Small intestine (tissue), 7 donors: Measurements from ENCODE around the gene TWIST2. TPM values are rescaled to one million over a fixed set of nuclear protein-coding genes. Genes with fewer than 3 reads are reported as not detected.
A peak's percentile ranks its signal among the peaks of the same experiment; 100 is the strongest.

Source experiments
- DNase-seq, 2 donors: peaks; one replicate each; pipeline versions ENCODE4 v3.0.0 to v3.0.0-alpha.2; 2013
- FAIRE-seq: peaks from 2 replicates; lab custom pipeline; 2012; peaks lifted over from hg19 to GRCh38; lab: Jason Lieb, UNC
- H3K27ac ChIP-seq, 3 donors: one replicate each; pipeline ENCODE4 v1.5.1; 2013; ENCODE audit warnings: low read length in 2 of 3, mild to moderate bottlenecking in 2 of 3, control low read depth in 1 of 3, inconsistent platforms in 1 of 3, low read depth in 1 of 3, moderate library complexity in 1 of 3
- H3K27me3 ChIP-seq, 3 donors: one replicate each; pipeline ENCODE4 v1.6.1; 2013; ENCODE audit warnings: low read length in 3 of 3, inconsistent platforms in 1 of 3; ENCODE audit not compliant: control insufficient read depth in 3 of 3, insufficient read depth in 3 of 3
- H3K36me3 ChIP-seq, 3 donors: one replicate each; pipeline ENCODE4 v1.6.1; 2013; ENCODE audit warnings: low read length in 3 of 3, inconsistent platforms in 1 of 3, low read depth in 1 of 3, mild to moderate bottlenecking in 1 of 3, moderate library complexity in 1 of 3; ENCODE audit not compliant: control insufficient read depth in 3 of 3, insufficient read depth in 2 of 3
- H3K4me1 ChIP-seq, 3 donors: one replicate each; pipeline ENCODE4 v1.6.1; 2013; ENCODE audit warnings: low read length in 2 of 3, inconsistent platforms in 1 of 3, low read depth in 1 of 3, mild to moderate bottlenecking in 1 of 3, moderate library complexity in 1 of 3; ENCODE audit not compliant: control insufficient read depth in 3 of 3, insufficient read depth in 2 of 3
- H3K4me3 ChIP-seq, 3 donors: one replicate each; pipeline ENCODE4 v1.5.1; 2013; ENCODE audit warnings: low read length in 3 of 3, control low read depth in 1 of 3, inconsistent platforms in 1 of 3, low read depth in 1 of 3, mild to moderate bottlenecking in 1 of 3, moderate library complexity in 1 of 3
- H3K9me3 ChIP-seq, 2 donors: one replicate each; pipeline ENCODE4 v1.6.1; 2013; ENCODE audit warnings: low read depth in 1 of 2, low read length in 1 of 2; ENCODE audit not compliant: control insufficient read depth in 2 of 2, insufficient read depth in 1 of 2
- WGBS, 3 donors: extraction: QIAGEN DNeasy Blood & Tissue Kit; methylation state at CpG; one replicate each; pipeline ENCODE4 v1.1.7; 2013; 5-methylcytosine and 5-hydroxymethylcytosine counted together
- polyA plus RNA-seq, 4 donors: library from polyadenylated mRNA; stranded (reverse) in 3 of 4; unstranded in 1 of 4; fragments of 200-250 nt in 3 of 4; fragments of 120-200 nt in 1 of 4; gene quantifications; one replicate each; pipeline versions ENCODE4 v1.2.1 to v1.2.3, GENCODE V29; 2013
- donor health status: healthy with polysubstance abuse.
- donor health status: control.
- donor health status: control.
- donor health status: Bipolar disorder and iron deficiency.
- donor health status: healthy.

The TWIST2 gene
- polyA plus RNA-seq, 4 donors = 1.7 to 7.9 (median 3.0) TPM; not detected in 1

DNA sequence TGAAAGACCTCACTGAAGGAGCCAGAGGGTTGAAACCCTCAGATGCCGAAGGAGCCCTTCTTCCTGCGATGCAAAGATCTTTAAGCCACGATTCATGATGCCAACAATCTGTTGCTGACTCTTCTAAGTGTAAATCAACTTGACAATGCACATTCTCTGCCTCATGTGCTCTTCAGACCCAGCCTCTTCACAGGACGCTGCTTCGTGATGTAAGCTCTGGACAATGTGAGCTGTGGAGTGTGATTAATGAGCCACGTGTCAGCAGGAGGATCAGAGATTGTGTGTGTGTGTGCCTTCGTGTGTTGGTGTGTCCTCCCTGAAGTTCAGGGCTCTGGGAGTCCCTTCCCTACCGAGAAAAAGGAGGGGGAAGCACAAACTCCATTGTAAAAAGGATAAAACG, 26.5 kb upstream of the TWIST2 start:
- DNase-seq (no peak), FAIRE-seq (no peak)
- WGBS, 3 donors = 49 to 64% (median 52%) methylated on average over 9 of the region's 9 CpGs
- Histone ChIP-seq H3K4me1 (no peaks in the 10 kb centered on the region), H3K27ac (no peak overlapping the region), H3K4me3 (no peak overlapping the region), H3K36me3 (no peaks in the 10 kb centered on the region), H3K9me3 (peaks cover 0 to 12% of the 10 kb centered on the region in 2 donors), H3K27me3 (peaks cover 0 to 8% (median 2%) of the 10 kb centered on the region in 3 donors)

DNA sequence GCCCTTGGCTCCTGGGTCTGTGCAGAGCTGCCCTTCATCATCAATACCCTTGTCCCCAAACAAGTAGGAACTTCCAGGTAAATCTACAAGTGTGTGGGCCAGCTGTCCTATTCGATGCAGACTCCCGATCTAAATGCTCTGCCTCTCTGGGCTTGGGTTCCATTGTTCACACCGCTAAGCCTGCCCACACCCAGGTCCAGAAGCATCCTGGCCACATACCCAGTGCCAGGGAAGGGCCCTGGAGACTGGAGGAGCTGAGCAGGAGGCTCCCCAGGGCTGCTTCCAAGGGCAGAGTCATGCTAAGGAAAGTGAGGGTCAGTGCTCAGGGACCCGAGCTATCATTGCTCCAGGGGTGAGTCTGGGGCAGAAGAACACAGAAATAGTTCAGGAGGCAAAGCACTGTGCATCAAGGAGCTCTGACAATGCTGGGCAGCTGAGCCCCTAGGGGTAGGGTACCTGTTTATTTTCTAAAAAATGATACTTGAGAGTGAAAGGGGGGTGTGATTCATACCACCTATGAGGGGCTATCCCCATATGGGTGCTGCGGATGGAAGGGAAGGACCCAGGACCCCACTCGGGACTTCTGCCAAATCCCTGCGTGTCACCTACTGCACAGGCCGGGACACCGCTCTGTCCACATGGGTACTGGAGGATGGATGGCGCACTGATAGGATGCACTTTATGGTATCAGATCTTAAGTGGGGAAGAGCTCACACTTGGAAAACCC, 25.8 kb upstream of the TWIST2 start:
- 68 to 78% (median 75%) methylated on average over 10 of the region's 10 CpGs for WGBS, 3 donors
- peaks cover 0 to 12% of the 10 kb centered on the region in 2 donors for H3K9me3 ChIP-seq
- DNase-seq = no peak

DNA sequence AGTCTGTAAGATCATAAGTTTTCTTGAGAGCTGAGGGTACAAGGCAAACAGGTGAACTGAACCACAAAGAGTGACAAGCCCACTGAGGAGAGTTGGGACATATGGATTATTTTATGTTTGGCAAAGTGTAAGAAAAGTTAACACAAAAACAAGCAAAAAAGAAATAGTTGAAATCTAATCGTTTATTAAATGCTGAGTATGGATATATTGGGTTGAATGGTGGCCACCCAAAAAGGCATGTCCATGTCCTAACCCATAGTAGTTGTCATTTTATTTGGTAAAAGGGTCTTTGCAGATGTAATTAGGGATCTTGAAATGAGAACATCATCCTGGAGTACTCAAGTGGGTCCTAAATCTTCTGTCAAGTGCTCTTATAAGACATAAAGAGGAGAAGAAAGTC, 24.9 kb upstream of the TWIST2 start:
- 47 to 90% (median 89%) methylated on average over 1 of the region's 1 CpG for WGBS, 3 donors
- H3K36me3 ChIP-seq = no peaks in the 10 kb centered on the region
- DNase-seq (no peak), FAIRE-seq (no peak)
- H3K4me3 ChIP-seq = no peak overlapping the region
- peaks cover 0 to 6% (median 2%) of the 10 kb centered on the region in 3 donors for H3K27me3 ChIP-seq
- H3K27ac ChIP-seq = no peak overlapping the region
- peaks cover 0 to 12% of the 10 kb centered on the region in 2 donors for H3K9me3 ChIP-seq
- H3K4me1 ChIP-seq = no peaks in the 10 kb centered on the region

More for the DNA sequence above, 25.8 kb upstream of the TWIST2 start:
- Histone ChIP-seq H3K36me3 (no peaks in the 10 kb centered on the region), H3K27me3 (peaks cover 0 to 8% (median 2%) of the 10 kb centered on the region in 3 donors), H3K4me1 (no peaks in the 10 kb centered on the region), H3K4me3 (no peak overlapping the region), H3K27ac (no peak overlapping the region)
- FAIRE-seq = no peak

DNA sequence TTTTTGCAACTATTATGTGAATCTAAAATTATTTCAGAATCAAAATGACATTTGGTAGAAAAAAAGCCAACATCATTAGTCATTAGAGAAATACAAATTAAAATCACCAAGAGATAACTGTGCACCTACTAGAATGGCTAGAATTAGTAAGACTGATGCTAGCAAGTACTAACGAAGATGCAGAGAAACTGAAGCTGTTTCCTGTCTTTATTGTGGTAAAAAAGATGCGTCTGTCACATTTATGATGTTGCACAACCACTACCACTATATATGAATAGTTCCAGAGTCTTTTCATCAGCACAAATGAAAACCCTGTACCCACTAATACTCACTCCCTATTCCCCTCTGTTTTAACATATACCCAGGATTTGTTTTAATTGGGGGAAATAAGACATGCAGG, 16.7 kb upstream of the TWIST2 start:
- Histone ChIP-seq H3K27me3 (peaks cover 0 to 3% (median 0%) of the 10 kb centered on the region in 3 donors), H3K4me3 (no peak overlapping the region), H3K4me1 (no peaks in the 10 kb centered on the region), H3K27ac (no peak overlapping the region), H3K9me3 (no peaks in the 10 kb centered on the region), H3K36me3 (no peaks in the 10 kb centered on the region)
- WGBS, 3 donors = 37 to 42% (median 40%) methylated on average over 2 of the region's 2 CpGs
- DNase-seq = no peak
- no peak for FAIRE-seq

DNA sequence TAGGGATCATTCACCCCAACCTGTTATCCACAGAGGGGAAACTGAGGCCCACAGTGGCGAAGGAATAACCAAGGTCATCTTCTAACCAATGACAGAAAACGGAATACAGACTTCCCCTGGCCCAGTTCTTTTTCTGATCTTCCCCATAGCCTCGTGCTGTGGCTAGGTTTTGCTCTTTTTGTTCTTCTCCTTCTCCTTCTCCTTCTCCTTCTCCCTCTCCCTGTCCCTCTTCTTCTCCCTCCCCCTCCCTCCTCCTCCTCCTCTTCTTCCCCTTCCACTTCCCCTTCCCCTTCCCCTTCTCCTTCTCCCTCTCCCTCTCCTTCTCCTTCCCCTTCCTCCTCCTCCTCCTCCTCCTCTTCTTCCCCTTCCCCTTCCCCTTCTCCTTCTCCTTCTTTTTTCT, 12.9 kb upstream of the TWIST2 start:
- Histone ChIP-seq H3K4me3 (no peak overlapping the region), H3K27me3 (peaks cover 0 to 5% (median 5%) of the 10 kb centered on the region in 3 donors), H3K27ac (no peak overlapping the region), H3K4me1 (no peaks in the 10 kb centered on the region), H3K9me3 (no peaks in the 10 kb centered on the region), H3K36me3 (no peaks in the 10 kb centered on the region)
- 62 to 80% (median 74%) methylated on average over 3 of the region's 3 CpGs for whole genome bisulfite sequencing, 3 donors
- DNase-seq (no peak), FAIRE-seq (no peak)

DNA sequence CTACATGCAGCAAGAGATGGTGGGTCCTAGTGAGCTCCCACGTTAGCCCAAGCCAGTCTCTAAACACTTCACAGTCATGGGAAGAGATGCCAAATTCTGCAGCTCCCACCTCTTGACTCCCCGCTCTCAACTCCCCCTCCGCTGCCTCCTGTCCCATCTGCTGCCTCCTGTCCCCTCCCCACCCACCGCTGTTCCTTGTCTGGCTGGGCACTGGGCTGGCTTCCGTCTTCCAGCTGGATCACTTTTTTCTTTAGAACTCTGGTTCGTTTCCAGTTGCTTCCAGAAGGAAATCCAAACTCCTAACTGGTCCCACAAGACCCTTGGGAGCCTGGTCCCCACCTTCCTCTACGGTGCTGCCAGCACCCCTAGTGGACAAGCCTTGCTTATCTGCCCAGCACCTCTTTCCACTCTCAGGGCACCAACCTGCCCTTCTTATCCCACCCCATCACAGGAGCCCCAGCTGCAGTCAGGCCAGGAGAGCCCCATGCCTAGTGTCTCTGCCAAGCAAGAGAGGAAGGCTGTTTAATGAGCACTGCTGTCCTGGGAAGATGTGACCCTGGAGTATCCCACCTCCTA, 12.1 kb upstream of the TWIST2 start:
- Histone ChIP-seq H3K36me3 (no peaks in the 10 kb centered on the region), H3K4me3 (no peak overlapping the region), H3K9me3 (no peaks in the 10 kb centered on the region), H3K4me1 (no peaks in the 10 kb centered on the region), H3K27me3 (peaks cover 0 to 5% (median 5%) of the 10 kb centered on the region in 3 donors), H3K27ac (no peak overlapping the region)
- WGBS, 3 donors = 50 to 60% (median 52%) methylated on average over 7 of the region's 7 CpGs
- DNase-seq (no peak), FAIRE-seq (no peak)

DNA sequence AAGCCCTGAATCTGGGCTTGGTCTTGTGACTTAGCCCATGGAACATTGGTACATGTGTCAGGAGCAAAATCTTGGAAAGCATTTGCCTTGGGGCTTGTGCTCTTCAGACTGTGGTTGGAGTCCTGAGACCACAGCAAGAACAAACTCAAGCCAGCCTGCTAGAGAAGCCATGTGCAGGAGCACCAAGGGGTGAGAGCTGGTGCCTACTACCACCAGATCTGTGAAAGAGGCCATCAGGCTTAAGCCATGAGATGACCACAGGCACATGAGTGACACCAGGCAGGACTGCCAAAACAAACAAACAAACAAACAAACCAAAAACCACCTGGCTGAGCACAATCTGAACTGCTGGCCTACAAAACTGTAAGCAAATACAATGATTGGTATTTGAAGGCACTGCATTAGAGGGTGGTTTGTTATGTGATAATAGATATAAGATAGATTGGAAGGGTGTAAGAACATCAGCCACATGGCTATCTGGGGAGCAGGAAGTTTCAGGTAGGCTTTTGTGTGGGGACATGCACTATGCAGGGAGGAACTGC, 9.0 kb upstream of the TWIST2 start:
- Histone ChIP-seq H3K27me3 (peaks cover 0 to 12% (median 2%) of the 10 kb centered on the region in 3 donors), H3K4me1 (no peaks in the 10 kb centered on the region), H3K36me3 (no peaks in the 10 kb centered on the region), H3K27ac (no peak overlapping the region), H3K4me3 (no peak overlapping the region), H3K9me3 (no peaks in the 10 kb centered on the region)
- DNase-seq (no peak), FAIRE-seq (no peak)

DNA sequence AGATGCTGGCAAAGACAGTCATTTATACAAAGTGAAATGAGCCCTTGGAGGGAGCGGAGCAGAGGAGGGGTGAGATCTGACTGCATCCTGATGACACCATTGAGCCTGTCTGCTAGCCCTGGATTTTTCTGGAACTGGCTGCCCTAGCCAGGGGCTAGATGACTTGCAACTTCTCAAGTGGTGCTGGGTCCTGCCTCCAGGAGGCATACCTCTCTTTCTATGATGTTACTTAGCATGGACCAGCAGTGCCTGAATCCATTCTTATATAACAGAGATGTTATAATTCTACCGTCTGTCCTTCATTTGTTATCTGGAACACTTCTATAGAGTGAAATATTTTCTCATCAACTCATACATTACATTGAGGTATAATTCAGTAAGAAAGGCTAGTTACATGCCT, 8.5 kb upstream of the TWIST2 start:
- FAIRE-seq = no peak
- no peak overlapping the region for H3K4me3 ChIP-seq
- WGBS, 3 donors = 73 to 90% (median 82%) methylated on average over 2 of the region's 2 CpGs
- H3K27me3 ChIP-seq = peaks cover 0 to 15% (median 2%) of the 10 kb centered on the region in 3 donors
- no peaks in the 10 kb centered on the region for H3K36me3 ChIP-seq
- H3K4me1 ChIP-seq = no peaks in the 10 kb centered on the region
- no peaks in the 10 kb centered on the region for H3K9me3 ChIP-seq
- no peak overlapping the region for H3K27ac ChIP-seq
- peak in 1 of 2 donors; percentile 7 for DNase-seq
